GM12801 (cell line): ENCODE measurements around the gene SIGLEC1.

Experiments used
- TF ChIP-seq, protein P1 (sequence below): IDR thresholded peaks from one replicate; pipeline ENCODE4 v1.5.1; 2011; ENCODE audit warnings: control low read depth; ENCODE audit not compliant: insufficient read length; ENCODE audit errors: extremely low read depth

SIGLEC1 gene

DNA sequence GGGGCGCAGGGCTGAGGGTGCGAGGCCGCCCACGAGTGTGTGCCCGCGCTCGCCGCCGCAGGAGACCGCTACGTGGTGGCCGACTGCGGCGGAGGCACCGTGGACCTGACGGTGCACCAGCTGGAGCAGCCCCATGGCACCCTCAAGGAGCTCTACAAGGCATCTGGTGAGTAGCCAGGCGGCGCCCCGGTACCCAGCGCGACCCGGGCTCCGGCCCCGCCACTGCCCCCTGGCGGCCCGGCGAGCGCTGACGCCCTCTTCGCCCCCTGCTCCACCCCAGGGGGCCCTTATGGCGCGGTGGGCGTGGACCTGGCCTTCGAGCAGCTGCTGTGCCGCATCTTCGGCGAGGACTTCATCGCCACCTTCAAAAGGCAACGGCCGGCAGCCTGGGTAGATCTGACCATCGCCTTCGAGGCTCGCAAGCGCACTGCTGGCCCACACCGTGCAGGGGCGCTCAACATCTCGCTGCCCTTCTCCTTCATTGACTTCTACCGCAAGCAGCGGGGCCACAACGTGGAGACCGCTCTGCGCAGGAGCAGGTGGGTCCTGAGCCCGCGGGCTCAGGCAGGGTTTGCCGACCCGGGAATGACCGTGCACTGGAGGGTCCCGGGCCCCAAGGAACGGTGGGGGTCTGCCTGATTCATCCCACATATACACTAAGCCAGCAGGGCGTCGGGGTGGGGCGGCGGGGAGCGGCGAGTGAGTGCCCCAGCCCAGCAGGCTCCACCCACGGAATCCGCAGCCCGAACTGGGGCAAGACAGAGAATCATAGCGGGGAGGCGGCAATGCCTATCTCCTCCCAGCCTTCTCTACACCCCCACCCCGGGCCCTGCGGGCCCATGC is 37.5 kb upstream of the SIGLEC1 start:
- TF ChIP-seq, protein P1, sequence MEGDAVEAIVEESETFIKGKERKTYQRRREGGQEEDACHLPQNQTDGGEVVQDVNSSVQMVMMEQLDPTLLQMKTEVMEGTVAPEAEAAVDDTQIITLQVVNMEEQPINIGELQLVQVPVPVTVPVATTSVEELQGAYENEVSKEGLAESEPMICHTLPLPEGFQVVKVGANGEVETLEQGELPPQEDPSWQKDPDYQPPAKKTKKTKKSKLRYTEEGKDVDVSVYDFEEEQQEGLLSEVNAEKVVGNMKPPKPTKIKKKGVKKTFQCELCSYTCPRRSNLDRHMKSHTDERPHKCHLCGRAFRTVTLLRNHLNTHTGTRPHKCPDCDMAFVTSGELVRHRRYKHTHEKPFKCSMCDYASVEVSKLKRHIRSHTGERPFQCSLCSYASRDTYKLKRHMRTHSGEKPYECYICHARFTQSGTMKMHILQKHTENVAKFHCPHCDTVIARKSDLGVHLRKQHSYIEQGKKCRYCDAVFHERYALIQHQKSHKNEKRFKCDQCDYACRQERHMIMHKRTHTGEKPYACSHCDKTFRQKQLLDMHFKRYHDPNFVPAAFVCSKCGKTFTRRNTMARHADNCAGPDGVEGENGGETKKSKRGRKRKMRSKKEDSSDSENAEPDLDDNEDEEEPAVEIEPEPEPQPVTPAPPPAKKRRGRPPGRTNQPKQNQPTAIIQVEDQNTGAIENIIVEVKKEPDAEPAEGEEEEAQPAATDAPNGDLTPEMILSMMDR, result no peak

GRCh38 chr20:3749087-3749688 is 36.8 kb upstream of the SIGLEC1 start:
- TF ChIP-seq, protein P1, result no peak

GRCh38 chr20:3748073-3748472 is 35.7 kb upstream of the SIGLEC1 start:
- TF ChIP-seq, protein P1, result no peak

- TF ChIP-seq, protein P1, result no peak
These were observed 35.1 kb upstream of the SIGLEC1 start for GRCh38 chr20:3747471-3747870.

DNA sequence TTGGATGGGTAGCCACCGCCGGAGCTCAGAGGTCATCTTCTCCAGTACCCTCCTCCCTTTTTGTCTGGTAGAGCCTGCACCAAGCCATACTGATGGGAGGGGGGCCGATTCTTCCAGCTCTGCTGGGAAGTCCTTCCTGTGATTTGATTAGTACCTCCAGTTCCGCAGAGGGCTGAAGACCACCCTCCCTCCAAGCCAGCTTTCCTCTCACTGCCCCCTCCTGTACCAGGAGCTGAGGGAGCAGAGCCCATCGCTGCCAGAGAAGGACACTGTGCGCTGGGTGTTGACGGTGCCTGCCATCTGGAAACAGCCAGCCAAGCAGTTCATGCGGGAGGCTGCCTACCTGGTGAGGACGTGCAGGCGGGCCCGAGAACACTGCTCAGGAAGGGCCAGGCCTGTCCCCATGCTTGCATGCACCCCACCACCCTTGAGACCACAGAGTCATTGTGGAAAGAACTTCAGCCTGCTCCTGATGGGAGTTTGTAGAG is 33.3 kb upstream of the SIGLEC1 start:
- TF ChIP-seq, protein P1, result no peak

- TF ChIP-seq, protein P1, result no peak
These were observed 32.6 kb upstream of the SIGLEC1 start for GRCh38 chr20:3744806-3745685.

DNA sequence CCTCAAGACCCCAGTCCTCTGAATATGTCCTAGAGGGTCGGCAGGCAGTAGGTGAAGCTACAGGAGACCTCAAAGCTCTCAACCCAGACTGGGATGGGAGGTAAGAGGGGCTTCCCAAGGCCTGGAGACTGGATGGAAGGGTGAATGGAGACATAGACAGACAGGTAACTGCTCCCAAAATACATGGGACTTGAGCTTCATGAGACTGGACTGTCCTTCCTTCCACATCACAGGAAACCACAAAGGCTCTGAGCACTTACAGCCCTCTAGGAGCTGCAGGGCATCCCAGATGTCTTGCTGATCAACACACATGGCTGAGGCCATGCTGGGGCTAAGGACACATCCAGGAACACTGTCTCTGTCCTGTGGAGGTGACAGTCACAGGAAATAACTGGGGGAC is 31.6 kb upstream of the SIGLEC1 start:
- TF ChIP-seq, protein P1, result no peak
